ENCODE data around the gene APOBEC3A.

Gene APOBEC3A

DNA sequence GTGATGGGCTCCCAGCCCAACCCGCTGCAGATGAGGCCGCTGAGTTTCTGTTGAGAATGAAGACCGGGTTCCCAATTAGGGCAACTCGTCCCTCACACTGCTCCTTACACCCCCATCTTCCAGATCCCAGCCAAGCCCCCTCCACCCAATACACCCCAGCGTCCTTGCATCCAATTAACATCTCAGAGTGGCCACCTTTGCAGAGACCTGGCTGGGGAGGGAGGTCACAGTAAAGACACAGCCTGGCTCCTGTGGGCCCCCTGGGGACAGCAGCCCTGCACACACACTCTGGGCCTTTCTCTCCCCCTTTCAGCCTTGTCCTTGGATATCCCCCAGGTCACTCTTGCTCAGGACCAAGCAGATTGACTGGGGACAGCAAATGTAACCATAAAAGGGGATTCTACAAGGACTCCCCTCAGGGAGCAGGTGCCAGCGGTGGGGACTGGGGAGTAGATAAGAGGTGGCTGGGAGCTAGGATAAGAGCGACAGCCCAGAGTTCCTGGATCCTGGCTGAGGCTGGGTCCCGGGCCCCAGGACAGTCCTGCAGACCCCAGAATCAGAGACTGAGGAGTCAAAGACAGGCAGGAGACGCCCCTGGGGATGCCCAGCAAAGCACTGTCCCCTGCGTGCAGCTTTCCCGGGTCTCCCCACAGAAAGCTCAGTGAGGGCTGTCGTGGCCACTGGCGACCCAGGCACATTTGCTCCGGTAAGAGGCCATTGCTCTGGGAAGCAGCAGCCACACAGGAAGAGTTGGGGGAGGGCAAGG is 8.4 kb downstream of the APOBEC3A start:
- TF ChIP-seq, protein P1, sequence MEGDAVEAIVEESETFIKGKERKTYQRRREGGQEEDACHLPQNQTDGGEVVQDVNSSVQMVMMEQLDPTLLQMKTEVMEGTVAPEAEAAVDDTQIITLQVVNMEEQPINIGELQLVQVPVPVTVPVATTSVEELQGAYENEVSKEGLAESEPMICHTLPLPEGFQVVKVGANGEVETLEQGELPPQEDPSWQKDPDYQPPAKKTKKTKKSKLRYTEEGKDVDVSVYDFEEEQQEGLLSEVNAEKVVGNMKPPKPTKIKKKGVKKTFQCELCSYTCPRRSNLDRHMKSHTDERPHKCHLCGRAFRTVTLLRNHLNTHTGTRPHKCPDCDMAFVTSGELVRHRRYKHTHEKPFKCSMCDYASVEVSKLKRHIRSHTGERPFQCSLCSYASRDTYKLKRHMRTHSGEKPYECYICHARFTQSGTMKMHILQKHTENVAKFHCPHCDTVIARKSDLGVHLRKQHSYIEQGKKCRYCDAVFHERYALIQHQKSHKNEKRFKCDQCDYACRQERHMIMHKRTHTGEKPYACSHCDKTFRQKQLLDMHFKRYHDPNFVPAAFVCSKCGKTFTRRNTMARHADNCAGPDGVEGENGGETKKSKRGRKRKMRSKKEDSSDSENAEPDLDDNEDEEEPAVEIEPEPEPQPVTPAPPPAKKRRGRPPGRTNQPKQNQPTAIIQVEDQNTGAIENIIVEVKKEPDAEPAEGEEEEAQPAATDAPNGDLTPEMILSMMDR (IDR thresholded peaks at IDR 0.05; ENCODE audit: low read depth, low read length) = no peak
- H3K4me3 ChIP-seq (ENCODE audit: low read depth, low read length) = no peak overlapping the region

DNA sequence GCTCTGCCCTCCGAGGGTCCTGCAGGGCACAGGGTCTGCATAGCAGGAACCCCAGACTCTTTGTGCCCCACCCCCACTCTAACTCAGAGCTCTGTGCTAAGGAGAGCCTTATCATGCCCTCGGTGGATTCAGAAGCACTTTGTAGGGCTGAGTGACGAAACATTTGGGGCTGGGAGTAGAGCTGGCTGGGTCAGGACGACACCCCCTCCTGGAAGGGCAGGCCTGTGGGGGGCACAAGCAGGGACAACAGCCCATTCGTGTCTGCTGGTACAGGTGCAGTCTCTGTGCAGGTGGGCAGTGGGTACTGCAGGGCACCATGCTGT is 8.9 kb downstream of the APOBEC3A start:
- TF ChIP-seq, protein P1 (IDR thresholded peaks at IDR 0.05; ENCODE audit: low read depth, low read length) = no peak
- no peak overlapping the region for H3K4me3 ChIP-seq (ENCODE audit: low read depth, low read length)

DNA sequence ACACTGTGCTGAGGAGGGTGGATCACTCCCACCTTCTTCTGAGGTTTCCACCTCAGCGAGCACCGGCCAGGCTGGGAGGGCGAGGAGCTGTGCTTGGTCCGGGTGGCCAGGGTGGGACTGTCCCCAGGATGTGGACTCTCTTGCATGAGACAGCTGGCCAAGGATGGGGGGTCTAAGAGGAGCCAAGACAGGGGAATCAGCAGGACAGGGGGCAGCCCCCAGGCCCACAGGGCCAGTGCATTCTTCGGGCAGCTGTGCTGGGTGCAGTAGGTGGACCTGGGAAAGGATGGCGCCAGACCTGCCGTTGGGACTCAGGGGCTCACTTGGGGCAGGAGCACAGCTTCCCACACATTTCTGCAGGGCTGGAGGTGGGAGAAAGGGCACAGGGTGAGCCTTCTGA is 9.5 kb downstream of the APOBEC3A start:
- TF ChIP-seq, protein P1 (IDR thresholded peaks at IDR 0.05; ENCODE audit: low read depth, low read length) = no peak
- no peak overlapping the region for H3K4me3 ChIP-seq (ENCODE audit: low read depth, low read length)

DNA sequence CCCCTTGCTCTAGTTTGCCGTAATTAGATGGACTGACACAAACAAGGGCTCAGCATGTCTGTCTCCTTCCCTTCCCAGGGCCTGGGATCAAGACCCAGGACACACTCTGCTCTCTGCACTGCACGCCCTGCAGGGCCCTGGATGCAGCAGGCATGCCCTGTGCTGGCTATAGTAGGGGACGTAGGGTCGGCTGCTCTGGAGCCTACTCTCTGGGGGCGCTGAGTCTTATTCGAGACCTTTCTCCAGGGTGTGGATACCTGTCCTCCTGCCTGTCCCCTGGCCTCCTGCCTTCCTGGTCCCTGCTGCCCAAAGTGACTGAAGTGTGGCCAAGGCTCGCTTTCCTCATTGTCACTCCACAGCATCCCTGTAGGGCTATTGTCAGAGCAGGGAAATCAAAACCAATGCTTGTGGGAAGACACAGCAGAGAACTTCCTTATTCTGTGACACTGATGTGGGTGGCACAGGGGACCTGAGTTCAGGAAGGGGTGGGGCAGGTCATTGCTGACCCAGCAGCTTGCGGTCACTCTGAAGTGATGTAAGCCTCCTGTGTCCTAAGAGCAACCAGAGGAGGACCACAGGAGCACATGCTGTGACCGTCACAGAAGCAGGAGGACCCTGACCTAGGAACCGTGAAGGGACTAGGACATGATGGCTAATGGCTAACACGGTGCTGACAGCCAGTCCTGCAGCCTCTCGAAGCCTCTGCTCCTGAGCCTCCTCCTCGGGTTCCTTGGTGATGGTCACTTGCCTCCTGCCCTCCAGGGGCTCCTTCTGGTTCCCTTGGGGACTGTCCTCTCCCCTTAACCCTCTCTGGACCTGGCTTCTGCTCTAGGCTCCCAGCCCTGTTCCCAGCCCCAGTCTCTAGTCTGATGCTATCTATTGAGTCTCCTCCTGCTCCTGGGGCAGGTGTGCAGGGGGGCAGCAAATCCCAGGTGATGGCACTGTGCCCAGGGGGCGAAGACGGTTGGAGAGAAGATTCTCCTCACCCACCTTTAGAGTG is 10.3 kb downstream of the APOBEC3A start:
- TF ChIP-seq, protein P1 (IDR thresholded peaks at IDR 0.05; ENCODE audit: low read depth, low read length) = no peak
- H3K4me3 ChIP-seq (ENCODE audit: low read depth, low read length) = no peak overlapping the region

DNA sequence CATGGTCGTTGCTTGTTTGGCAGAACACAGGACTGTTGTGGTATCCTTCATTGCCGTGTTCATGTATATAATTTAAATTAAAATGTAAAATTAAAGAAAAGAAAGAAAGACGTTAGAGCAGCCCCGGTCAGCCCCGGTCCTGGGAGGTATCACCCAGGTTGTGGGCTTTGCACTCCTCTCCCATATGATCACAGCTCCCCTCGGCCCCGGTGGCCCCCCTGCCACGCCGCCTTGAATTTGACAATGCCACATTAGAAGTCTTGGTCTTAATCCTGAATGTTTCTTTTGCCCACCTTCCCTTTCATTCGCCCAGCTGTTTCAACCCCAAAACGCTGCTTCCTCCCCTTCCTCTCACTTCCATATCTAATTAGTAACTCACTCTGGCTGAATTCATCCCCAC is 11.4 kb downstream of the APOBEC3A start:
- TF ChIP-seq, protein P1 (IDR thresholded peaks at IDR 0.05; ENCODE audit: low read depth, low read length) = no peak

DNA sequence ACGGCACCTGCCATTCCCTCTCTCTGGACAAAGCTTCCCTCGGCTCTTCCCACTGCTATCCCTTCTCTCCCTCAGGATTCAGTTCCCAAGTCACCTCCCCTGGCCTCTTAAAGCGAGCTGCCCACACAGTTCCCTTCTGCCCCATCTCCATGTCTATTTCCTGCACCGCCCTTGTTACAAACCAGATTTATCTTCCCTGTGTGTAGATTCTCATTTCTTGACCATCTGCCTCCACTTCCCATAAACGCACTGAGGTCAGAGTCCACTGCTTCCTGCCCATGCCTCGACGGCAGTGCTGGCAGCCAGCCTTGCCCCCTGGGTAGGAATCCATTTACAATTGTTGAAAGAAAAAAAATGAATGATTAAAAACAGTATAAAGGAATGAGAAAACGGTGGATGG is 13.1 kb downstream of the APOBEC3A start:
- TF ChIP-seq, protein P1 (IDR thresholded peaks at IDR 0.05; ENCODE audit: low read depth, low read length) = no peak
- H3K4me3 ChIP-seq (ENCODE audit: low read depth, low read length) = no peak overlapping the region

More for the DNA sequence above, 11.4 kb downstream of the APOBEC3A start:
- no peak overlapping the region for H3K4me3 ChIP-seq (ENCODE audit: low read depth, low read length)

DNA sequence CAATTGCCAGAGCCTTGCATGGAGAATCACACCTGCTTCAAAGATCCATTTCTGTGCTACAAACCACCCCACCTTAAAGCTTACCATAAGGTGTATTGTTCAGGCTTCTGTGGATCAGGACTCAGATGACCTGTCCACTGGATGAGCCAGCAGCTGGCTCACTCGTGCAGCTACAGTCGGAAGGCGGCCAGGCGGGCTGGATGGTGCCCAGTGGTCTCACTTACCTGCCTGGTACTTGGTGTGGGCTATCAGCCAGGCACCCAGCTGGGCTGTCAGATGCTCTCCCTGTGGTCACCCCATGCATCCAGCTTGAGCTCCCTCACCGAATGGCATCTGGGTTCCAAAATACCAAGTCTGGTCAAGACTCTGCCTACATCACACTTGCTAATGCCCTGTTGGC is 13.8 kb downstream of the APOBEC3A start:
- TF ChIP-seq, protein P1 (IDR thresholded peaks at IDR 0.05; ENCODE audit: low read depth, low read length) = no peak
- no peak overlapping the region for H3K4me3 ChIP-seq (ENCODE audit: low read depth, low read length)
